ENCODE measurements around the gene NISCH. TPM values are rescaled to one million over a fixed set of nuclear protein-coding genes. Genes with fewer than 3 reads are reported as not detected.

The NISCH gene
- total and polyA plus RNA-seq, 2 donors (not counting 1 experiment from before 2014, with no cell fraction given), result 31.1 to 69.9 TPM

- Histone ChIP-seq H3K27ac (ENCODE audit: insufficient read depth, low read length) (peak overlapping the region; percentile 61), H3K36me3 (ENCODE audit: control insufficient read depth, insufficient read depth, low read length) (peaks cover 47% of the 10 kb centered on the region), H2AFZ (ENCODE audit: low read length) (no peak overlapping the region), H4K20me1 (ENCODE audit: control insufficient read depth, extremely low read depth, insufficient read depth, low read length) (no peaks in the 10 kb centered on the region), H3K79me2 (ENCODE audit: control insufficient read depth, insufficient read depth, low read length) (no peaks in the 10 kb centered on the region), H3K4me3 (replicated peaks in 1 of 4; ENCODE audit: control extremely low read depth in 1 of 4, insufficient read depth in 1 of 4, low read depth in 3 of 4, low read length in 4 of 4) (no peak overlapping the region), H3K4me1 (ENCODE audit: control insufficient read depth, extremely low read depth, insufficient read depth, low read length) (peaks cover 17% of the 10 kb centered on the region), H3K4me2 (ENCODE audit: extremely low read depth, insufficient read depth, low read length) (no peak overlapping the region), H3K9me3 (ENCODE audit: control insufficient read depth, insufficient read depth, low read depth, low read length) (no peaks in the 10 kb centered on the region), H3K9ac (ENCODE audit: insufficient read depth, low read length) (no peak overlapping the region), H3K27me3 (ENCODE audit: control insufficient read depth, insufficient read depth, low read length) (no peaks in the 10 kb centered on the region)
- DNase-seq (ENCODE audit: low read depth in 2 of 2), result no peak
- TF ChIP-seq CTCF (conservative IDR thresholded peaks at IDR 0.05 in 1 of 2, IDR thresholded peaks at IDR 0.05 in 1 of 2; ENCODE audit: low read depth in 1 of 2, low read length in 2 of 2) (no peak), EZH2 (IDR thresholded peaks at IDR 0.05; ENCODE audit: low read length, missing control alignments) (no peak)
These were observed 27.7 kb downstream of the NISCH start for GRCh38 chr3:52483081-52483480.

- Histone ChIP-seq H3K4me2 (ENCODE audit: extremely low read depth, insufficient read depth, low read length) (peak overlapping the region; percentile 51), H3K36me3 (ENCODE audit: control insufficient read depth, insufficient read depth, low read length) (peaks cover 52% of the 10 kb centered on the region), H3K79me2 (ENCODE audit: control insufficient read depth, insufficient read depth, low read length) (no peaks in the 10 kb centered on the region), H3K4me1 (ENCODE audit: control insufficient read depth, extremely low read depth, insufficient read depth, low read length) (peaks cover 17% of the 10 kb centered on the region), H3K27ac (ENCODE audit: insufficient read depth, low read length) (peak overlapping the region; percentile 61), H3K9me3 (ENCODE audit: control insufficient read depth, insufficient read depth, low read depth, low read length) (no peaks in the 10 kb centered on the region), H4K20me1 (ENCODE audit: control insufficient read depth, extremely low read depth, insufficient read depth, low read length) (no peaks in the 10 kb centered on the region), H3K9ac (ENCODE audit: insufficient read depth, low read length) (no peak overlapping the region), H3K27me3 (ENCODE audit: control insufficient read depth, insufficient read depth, low read length) (no peaks in the 10 kb centered on the region), H3K4me3 (replicated peaks in 1 of 4; ENCODE audit: control extremely low read depth in 1 of 4, insufficient read depth in 1 of 4, low read depth in 3 of 4, low read length in 4 of 4) (no peak overlapping the region), H2AFZ (ENCODE audit: low read length) (no peak overlapping the region)
- TF ChIP-seq CTCF (conservative IDR thresholded peaks at IDR 0.05 in 1 of 2, IDR thresholded peaks at IDR 0.05 in 1 of 2; ENCODE audit: low read depth in 1 of 2, low read length in 2 of 2), result no peak
- no peak for TF ChIP-seq EZH2 (IDR thresholded peaks at IDR 0.05; ENCODE audit: low read length, missing control alignments)
- DNase-seq (ENCODE audit: low read depth in 2 of 2), result peak; percentile 67 to 84
These were observed 28.4 kb downstream of the NISCH start for GRCh38 chr3:52483577-52484381.

- no peak for TF ChIP-seq CTCF (conservative IDR thresholded peaks at IDR 0.05 in 1 of 2, IDR thresholded peaks at IDR 0.05 in 1 of 2; ENCODE audit: low read depth in 1 of 2, low read length in 2 of 2)
- H3K4me1 ChIP-seq (ENCODE audit: control insufficient read depth, extremely low read depth, insufficient read depth, low read length), result peaks cover 17% of the 10 kb centered on the region
These were observed 29.5 kb downstream of the NISCH start for GRCh38 chr3:52484680-52485461.

More at GRCh38 chr3:52484680-52485461, 29.5 kb downstream of the NISCH start:
- no peak overlapping the region for H3K9ac ChIP-seq (ENCODE audit: insufficient read depth, low read length)
- H3K27me3 ChIP-seq (ENCODE audit: control insufficient read depth, insufficient read depth, low read length), result no peaks in the 10 kb centered on the region
- no peaks in the 10 kb centered on the region for H3K79me2 ChIP-seq (ENCODE audit: control insufficient read depth, insufficient read depth, low read length)
- DNase-seq (ENCODE audit: low read depth in 2 of 2), result no peak
- no peak overlapping the region for H3K27ac ChIP-seq (ENCODE audit: insufficient read depth, low read length)
- peaks cover 60% of the 10 kb centered on the region for H3K36me3 ChIP-seq (ENCODE audit: control insufficient read depth, insufficient read depth, low read length)
- no peaks in the 10 kb centered on the region for H4K20me1 ChIP-seq (ENCODE audit: control insufficient read depth, extremely low read depth, insufficient read depth, low read length)
- H3K9me3 ChIP-seq (ENCODE audit: control insufficient read depth, insufficient read depth, low read depth, low read length), result no peaks in the 10 kb centered on the region
- H2AFZ ChIP-seq (ENCODE audit: low read length), result no peak overlapping the region
- H3K4me3 ChIP-seq (replicated peaks in 1 of 4; ENCODE audit: control extremely low read depth in 1 of 4, insufficient read depth in 1 of 4, low read depth in 3 of 4, low read length in 4 of 4), result no peak overlapping the region
- no peak overlapping the region for H3K4me2 ChIP-seq (ENCODE audit: extremely low read depth, insufficient read depth, low read length)
